GM19397 (cell line): Measurements from ENCODE around the gene NRXN3.

Experiments
- ATAC-seq: cut with Tn5 transposase; IDR thresholded peaks from one replicate; pipeline ENCODE4 v1.9.1; 2021; ENCODE audit warnings: mild to moderate bottlenecking, moderate library complexity; ENCODE audit not compliant: unreplicated experiment

NRXN3 gene

DNA sequence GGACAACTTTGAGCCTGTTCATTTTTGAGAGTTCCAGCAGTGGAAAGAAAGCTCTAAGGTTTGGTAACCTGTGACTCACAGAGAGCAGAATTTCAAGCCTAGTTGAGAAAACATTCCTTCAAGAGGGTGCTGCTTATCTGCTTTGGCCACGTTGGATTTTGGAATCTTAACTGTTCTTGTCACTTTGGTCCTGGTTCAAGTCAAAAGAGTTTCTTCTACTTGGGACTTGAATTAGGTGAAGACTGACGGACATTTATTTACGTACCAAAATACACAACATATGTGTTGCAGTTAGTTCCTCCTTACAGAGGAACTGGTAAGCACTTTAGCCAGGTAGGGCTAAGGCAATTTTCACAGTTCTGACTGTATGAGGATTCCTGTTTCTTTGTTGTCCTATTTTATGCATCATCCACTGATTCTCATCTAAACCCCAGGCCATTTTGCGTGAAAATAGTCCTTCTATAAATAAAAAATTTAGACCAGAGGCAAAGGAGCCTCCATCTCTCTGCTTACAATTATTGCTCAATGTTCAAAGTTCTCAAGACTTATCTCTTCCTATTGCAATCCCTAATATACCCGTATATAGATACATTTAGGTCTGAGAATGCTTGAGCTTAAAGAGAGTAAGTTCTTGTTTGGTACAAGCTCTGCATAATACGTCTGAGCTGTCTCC lies 1460.3 kb downstream of the NRXN3 start:
- ATAC-seq, result no peak

DNA sequence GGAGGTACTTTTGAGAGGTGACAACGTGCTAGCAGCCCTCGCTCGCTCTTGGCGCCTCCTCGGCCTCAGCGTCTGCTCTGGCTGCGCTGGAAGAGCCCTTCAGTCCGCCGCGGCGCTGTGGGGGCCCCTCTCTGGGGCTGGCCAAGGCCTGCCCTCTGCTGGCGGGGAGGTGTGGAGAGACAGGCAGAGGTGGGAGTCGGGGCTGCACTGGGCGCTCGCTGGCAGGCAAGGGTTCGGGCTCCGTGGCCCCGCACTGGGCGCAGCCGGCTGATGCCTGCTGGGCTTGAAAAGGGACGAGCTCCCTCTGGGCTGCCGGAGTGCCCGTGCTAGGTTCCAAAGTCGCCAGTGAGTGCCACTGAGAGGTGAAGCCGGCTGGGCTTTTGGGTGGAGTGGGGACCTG lies 1461.1 kb downstream of the NRXN3 start:
- ATAC-seq, result no peak

DNA sequence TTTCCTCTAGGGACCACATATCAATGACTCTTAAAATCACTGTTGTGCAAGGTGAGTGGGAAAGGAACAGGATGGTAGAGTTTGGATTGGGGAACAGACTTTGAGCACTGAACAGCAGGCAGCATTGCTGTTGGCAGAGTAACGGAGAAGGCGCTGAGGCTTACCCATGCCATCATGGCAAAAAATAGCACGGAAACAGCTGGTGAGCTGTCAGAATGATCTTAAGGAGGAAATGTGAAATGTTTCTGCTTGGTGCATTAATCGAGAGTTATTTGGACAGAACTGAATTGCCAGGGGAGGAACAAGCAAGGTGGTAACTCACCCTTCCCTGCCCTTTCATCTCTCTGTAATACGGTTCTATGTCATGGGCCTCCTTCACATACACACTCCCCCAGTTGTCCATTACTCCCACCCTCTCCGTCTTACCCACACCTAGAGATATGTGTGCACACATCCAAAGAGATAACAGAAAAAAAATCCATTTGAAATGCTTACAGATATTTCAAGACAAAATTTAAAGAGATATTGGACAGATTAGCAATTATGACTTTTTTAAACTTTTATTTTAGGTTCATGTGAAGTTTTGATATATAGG lies 1468.6 kb downstream of the NRXN3 start:
- no peak for ATAC-seq

DNA sequence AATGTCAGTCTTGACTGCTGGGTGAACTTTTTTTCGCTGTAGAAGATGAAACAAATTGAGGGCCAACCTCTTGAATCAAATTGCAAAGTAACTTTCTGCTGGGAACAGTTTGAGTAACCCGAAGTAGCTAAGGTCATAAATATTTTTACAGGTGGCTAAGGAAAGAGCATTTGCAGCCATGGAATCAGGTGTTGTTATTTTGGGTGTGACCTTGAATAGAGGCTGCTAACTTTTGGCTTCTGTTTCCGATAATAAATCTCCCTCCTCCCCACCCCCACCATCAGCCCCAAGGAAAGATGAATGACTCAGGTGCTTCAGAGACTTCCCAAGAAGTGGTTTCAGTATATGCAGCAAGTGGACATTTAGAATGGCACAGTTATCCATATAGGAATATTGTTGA lies 1469.4 kb downstream of the NRXN3 start:
- ATAC-seq, result no peak

DNA sequence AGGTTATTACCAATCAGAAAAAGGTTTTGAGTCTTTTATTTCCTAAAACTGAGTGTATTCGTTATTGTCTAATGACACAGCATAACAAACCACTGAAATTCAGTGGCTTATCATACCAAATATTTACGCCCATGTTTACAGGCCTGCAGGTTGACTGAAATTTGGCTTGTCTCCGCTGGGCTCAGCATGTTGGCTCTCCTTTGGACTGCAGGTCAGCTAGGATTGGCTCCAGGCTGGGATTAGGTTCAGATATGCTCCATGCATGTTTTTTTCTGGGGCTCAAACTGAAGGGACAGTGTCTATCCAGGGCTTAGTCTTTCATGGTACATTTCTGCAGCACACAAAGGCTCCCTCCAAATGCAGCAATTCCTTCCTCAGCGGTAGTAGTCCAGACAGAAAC lies 1471.2 kb downstream of the NRXN3 start:
- ATAC-seq, result no peak

DNA sequence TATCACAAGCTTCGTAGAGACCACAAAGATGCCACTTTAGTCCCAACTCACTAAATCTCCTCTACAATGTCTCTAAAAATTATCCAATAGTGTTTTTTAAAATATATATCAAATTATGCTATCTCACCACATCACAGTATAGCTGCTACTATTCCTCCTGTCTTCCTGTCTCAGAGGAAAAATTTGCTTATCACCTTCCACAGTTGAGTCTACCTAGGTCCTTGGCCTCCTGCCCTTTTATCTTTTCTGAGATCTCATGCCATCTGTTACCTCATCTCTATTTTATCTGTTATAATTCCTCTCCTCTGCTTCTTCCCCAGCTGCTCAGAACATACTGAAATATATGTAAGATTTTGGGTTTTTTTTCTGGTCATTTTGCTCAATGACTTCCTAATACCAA lies 1473.0 kb downstream of the NRXN3 start:
- no peak for ATAC-seq

DNA sequence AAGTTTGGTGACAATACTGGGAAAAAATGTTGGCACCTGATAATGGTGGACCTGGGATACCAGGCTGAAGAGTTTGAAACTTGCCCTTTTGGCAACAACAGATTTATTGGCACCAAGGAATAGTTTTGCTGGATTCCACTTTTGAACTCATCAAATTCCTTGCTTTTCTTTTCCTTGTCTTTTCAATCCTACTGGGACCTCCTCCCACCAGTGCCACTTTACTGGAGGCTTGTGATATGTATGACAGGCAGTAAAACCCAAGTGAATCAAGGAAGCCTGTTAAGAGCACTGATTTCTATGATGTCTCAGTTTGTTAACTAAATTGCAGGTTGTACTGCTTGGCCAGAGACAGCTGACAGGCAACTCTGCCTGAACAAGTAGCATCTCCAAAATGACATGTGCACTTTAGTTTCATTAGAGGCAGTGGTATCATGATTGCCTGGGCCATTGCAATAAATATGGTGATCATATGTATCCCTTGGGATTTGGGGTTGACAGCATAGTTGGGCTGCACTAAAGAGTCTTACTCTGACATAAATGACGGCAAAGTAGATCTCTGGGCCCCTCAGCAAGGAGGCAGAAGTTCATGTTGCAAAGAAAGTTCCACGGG lies 1475.7 kb downstream of the NRXN3 start:
- ATAC-seq, result no peak

DNA sequence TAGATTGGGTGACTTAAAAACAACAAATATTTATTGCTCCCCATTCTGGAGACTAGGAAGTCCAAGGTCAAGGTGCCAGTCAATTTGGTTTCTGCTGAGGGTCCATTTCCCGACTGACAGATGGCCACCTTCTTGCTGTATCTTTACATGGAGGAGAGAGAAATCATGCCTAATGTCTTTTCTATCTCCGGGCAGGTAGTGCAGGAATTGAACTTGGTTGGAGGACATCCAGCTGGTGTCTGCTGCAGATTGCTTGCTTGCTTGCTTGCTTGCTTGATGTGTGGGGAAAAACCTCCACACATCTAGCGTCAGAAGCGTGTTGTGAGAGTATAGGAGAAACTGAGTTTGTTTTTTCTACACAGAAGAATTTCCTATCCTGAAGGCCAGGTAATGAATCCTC lies 1479.7 kb downstream of the NRXN3 start:
- no peak for ATAC-seq

DNA sequence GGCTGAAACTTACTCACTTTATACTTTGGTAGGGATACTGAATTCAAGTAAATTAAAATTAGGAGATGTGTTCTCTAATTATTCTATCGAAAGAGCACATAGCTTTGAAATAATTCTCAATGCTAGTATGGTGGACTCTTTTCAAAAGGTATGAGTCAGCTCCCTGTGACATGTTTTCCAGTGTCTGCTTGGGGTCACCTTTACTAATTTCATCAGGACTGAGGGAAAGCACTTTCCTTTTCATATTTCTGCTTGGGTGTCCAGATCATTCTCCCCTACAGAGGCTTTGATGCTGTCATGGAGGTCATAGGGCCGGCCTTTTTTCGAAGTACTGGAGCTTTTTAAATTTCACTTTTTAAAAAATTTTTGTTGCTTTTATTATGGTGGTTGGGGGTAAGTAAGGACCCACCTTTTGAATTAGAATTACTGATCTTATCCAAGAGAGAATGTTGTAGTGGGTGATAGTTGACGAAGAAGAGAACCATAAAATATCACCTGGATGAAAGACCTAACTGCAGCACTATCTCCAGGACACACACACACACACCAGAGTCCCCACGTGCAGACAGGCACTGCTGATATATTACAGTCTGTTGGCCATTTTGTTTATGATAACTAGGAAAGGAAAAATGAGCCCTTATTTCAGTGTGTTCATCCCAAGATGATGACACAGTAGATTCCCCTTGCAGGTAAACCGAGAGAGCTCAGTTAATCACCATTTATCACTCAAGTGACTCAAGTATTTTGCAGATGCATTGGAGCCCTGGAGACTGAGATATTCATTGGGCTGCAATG lies 1482.5 kb downstream of the NRXN3 start:
- ATAC-seq, result no peak

DNA sequence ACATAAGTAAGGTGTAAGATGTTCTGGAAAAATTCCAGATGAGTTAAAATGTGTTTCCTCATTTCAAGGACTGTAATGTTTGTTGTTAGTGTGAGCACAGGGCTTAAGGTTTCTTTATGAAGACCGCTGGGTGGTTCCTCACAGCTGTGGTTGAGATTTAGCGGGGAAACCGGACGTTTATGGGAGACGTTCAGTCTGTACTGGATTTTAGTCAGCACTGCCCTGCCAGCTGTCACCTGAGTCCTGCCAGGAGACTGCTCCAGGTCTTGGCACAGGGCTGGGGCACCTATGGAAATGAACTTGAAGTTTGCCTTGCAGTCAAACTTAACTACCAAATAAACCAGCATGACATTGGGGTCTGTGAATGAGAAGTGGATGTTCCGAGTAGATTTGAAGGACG lies 1485.9 kb downstream of the NRXN3 start:
- ATAC-seq, result no peak

DNA sequence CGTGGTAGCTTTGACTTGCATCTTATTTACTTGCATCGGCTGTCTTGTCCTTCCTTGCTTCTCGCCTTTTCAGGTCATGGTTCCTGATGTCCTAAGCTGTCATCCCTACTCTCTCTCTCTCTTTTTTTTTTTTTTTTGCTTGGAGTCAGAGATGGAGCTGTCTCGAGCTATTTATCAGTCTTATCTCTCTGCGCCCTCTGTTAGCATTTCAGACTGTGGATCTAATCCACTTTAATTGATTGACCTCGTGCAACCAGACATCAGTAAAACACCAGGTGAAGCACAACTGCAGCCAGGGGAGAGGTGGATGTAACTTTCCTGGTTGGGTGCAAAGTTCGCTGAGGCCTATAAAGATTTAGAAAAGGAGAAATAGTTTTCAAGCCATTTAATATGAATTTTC lies 1486.3 kb downstream of the NRXN3 start:
- no peak for ATAC-seq

DNA sequence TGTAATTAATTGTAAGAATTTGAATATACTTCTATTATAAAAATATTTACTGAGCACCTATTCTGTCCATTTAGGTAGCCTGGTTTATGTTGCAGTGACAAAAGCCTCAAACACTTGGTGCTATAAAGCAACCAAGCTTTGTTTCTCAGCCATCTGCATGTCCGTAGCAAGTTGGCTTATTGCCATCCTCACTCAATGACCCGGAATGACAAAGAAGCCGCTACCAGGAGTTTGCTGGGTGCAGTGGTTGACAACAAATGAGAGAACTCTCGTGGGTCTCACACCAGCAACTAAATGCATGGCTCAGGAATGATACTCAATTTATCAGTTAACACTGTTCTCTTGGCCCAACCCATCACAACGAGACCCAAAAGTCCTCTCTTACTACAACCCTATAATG lies 1488.0 kb downstream of the NRXN3 start:
- ATAC-seq, result no peak

DNA sequence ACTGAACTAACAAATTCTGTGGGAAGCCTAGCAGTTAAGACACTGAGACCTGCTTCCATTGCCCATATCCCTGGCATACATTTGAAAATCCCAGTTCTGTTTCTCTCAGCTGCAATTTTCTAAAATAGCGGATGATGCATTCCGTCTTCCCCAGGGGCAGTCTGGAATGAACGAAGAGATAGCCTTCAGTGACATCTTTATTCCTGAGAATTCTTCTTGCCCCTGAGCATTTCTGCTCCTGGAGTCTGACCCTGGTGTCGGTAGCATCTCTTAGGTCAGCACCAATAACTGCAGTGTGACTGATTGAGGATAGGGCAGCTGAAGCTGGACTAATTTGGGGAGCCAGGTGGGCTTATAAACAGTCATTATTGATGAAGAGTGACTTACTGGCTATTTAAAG lies 1488.6 kb downstream of the NRXN3 start:
- ATAC-seq, result no peak

DNA sequence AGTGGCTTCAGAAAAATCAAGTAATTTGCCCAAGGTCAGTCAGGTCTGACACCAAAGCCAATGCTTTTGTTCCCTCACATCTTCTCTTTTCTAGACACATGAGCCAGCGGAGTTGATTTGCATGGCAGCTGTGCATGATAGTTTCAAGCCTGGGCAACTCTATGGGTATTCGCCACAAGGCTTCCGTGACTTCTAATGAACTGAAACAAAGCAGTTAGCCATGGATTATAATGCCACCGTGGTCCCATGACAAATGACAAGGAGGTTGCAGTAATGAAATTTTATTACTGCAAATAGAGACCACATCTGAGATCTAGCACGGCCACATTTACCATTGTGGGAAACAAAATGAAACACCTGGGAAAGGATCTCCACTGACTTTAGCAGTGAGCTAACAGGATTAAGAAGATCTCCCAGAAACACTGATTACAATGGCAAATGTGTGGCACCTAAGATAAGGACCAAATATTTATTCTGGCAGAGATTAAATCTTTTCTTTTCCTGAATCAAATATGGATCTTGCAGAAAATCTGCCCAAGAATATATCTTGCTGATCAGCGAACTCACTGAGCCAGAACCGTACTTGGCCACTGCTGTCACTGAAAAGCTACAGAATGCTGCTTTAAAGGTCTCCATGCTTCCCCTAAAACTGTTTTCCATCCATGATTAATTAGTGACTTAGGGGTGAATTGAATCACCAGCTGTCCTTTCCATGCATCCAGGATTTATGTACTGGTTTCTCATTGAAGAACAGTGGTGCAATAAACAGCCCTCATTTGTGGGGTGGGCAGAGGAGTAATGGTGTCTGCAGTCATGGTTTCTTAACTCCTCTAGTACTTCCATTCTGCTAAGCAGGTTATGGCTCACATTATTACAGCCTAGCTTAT lies 1490.1 kb downstream of the NRXN3 start:
- ATAC-seq, result no peak

DNA sequence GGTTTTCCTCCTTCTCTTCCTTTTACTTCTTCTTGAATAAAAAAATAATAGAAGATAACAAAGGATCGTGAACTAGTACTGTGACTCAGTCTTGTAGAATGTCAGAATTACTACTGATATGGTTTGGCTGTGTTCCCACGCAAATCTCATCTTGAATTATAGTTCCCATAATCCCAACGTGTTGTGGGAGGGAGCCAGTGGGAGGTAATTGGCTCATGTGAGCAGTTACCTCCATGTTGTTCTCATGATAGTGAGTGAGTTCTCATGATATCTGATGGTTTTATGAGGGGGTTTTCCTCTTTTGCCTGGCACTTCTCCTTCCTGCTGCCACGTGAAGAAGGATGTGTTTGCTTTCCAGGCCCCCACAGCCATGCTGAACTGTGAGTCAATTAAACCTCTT lies 1491.6 kb downstream of the NRXN3 start:
- ATAC-seq, result no peak

DNA sequence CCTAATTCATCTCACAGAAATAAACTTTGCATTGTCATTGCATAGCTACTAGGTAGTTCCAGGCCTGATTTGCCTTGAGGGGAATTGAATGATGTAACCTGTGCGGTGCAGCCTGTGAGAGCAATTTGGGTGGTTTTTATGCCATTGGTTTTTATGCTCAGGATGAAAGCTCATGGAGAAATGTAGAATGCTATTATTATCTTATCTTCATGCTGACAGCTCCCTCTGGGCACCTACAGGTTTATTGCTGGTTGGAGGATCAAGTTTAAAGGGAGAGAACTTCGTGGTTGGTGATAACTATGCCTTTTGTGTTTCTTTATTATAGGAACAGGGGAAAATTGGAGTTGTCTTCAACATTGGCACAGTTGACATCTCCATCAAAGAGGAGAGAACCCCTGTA lies 1493.3 kb downstream of the NRXN3 start:
- no peak for ATAC-seq

DNA sequence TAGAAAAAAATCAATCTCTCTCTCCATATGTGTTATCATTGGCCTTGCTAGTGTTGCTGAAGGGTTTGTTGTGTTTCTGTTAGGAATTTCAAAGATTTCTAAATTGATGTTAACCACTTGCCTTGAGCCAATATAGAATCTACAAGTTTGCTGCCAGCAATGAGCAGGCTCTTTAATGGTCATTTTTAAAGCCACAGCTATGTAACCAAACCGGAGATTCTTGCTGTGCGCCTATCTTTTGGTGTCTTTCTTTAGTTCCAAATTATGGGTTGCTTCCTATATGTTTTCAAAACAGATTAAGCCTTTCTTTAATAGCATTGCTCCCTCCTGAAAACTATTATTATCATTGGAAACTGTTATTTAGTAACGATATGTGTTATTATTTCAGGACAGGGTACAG lies 1495.4 kb downstream of the NRXN3 start:
- ATAC-seq, result no peak

DNA sequence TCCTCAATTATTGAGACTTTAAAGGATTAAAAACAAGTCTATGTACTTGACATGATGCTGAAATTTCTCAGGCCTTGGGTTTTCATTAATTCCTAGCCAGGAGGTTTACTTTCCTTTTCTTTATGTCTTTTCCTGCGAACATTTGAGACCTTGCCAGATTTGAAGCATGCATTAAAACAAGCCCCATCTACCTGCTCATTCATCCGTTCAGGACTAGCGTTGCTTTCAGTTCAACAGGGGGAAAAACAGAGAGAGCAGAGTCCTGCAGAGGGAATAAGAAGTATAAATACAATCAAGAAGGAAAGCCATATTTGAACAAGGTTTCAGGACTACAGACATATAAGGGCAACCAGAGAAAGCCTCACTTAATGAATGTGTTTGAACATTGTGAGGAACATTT lies 1498.8 kb downstream of the NRXN3 start:
- no peak for ATAC-seq

DNA sequence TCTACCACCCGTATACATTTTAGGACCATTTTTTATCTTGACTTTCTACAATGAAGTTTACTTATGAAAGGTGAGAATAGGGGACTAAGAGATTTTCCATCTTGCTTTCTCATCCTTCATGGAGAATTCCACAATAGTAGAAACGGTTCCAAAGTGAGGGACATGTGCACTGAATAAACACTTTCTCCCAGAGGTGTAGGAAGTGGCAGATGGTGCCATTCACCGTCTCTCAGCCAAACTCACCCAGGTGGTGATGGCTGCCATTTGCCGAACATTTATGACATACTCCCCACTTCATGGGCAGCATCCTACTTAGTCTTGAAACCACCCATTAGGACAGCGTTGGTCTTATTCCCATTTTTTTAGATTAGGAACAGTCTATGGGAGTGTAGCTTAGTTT lies 1500.6 kb downstream of the NRXN3 start:
- no peak for ATAC-seq

DNA sequence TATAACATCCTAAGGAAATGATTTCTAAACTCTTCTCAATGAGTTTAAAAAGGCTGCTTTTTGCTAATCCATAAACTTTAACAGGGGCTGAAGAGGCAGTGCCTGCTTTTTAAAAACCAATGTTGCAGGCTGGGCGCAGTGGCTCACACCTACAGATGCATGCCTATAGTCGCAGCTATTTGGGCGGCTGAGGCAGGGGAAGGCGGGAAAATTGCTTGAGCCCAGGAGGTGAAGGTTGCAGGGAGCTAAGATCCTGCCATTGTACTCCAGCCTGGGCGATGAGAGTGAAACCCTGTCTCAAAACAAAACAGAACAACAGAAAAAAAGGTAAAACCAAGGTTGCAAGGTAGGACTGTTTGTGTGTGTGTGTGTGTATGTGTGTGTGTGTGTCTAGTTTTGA lies 1509.9 kb downstream of the NRXN3 start:
- ATAC-seq, result no peak

DNA sequence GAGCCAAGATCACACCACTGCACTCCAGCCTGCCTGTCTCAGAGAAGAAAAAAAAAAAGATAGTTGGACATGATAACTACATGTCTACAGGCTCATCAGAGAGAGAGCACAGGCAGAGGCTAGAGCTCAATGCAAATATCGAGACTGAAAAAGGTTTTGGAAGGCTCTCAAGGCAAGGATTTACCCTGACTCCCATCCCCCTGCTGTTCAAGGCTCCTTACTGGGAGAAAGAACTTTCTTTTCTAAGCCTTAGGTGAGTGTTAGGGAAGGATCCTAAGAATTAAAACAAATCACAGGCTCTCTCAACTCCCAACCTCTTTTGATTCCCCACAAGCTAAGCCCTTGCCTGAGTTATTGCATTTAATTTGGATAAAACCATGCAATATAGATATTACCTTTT lies 1516.0 kb downstream of the NRXN3 start:
- ATAC-seq, result no peak
